GM12874 (cell line): ENCODE measurements around the gene IPPK.

Experiments used
- CTCF ChIP-seq: IDR thresholded peaks from 2 replicates; pipeline ENCODE4 v1.5.1; 2011; ENCODE audit warnings: low read depth, mild to moderate bottlenecking, control low read depth, low read length, moderate library complexity; ENCODE audit not compliant: insufficient read depth

The IPPK gene

DNA sequence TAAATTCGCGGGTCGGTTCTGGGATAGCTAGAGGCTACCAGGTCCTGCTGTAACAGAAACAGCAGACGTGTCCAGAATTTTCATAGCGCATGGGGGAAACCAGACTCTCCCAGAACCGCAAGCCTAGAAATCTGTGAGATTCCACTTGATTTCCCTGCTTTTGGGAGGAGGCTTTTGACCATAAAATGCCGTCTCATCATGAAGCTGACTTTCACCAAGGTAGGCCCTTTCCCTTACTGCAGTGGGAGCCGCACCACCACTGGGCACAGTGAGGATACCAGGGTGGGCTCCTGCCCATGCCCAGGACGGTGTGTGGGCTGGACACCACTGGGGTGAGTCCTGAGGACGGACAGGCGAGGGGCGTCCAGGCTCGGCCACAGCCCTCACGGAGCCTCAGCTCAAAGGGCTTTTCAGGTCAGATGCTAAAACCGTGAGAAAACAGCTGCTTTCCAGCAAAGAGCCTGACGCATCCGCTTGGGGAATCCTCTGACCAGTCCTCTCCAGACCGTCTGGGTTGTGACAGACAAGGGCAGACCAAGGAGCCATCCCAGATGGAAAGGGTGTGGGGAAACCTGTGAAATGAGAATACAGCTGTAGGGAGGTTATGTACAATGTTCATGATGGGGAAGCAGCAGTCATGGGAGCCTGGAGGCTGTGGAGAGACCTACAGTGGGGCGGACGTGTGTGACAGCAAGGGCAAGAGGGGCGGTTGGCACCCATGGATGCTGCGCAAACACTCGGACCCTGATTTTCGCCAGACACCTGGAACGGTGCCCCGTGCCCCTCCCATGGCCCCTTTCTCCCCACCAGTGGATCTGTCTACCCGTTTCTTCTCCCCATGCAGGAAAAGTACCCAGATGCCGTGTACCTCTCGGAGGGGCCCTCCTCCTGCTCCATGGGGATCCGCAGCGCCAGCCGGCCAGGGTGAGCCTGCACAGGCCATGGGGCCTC lies 59.2 kb downstream of the IPPK start:
- TF ChIP-seq CTCF, result no peak

GRCh38 chr9:92608909-92609445 lies 61.0 kb downstream of the IPPK start:
- no peak for TF ChIP-seq CTCF

DNA sequence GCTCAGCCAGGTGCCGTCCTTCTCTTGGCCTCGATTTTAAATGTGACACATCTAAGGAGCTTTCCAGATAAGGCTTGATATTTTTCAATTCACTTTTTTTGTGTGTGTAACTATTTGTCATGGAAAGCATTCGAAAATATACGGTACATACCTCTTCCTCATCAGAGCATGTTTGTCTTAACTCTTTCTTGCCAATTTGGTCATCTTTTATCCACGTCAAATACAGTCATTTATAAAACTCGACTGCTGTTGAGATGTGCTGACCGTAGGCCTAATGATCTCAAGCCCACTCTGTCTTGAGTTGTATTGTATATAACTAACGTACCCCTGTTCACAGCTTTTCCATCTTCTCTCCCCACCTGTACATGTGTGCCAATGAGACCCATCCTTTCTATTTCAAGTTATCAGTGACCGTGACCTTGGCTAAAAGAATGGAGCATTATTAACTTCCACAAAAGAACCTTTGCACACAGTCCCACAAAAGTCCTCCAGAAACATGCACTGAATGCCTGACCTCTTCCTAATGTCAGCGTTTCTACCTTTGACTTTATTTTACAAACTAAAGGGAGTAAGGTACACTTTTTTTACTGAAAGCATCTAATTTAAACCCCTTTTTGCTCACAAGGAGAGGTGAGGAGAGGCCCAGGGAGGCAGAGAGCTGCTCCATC lies 61.6 kb downstream of the IPPK start:
- TF ChIP-seq CTCF, result no peak

GRCh38 chr9:92607773-92608172 lies 62.2 kb downstream of the IPPK start:
- TF ChIP-seq CTCF, result no peak

DNA sequence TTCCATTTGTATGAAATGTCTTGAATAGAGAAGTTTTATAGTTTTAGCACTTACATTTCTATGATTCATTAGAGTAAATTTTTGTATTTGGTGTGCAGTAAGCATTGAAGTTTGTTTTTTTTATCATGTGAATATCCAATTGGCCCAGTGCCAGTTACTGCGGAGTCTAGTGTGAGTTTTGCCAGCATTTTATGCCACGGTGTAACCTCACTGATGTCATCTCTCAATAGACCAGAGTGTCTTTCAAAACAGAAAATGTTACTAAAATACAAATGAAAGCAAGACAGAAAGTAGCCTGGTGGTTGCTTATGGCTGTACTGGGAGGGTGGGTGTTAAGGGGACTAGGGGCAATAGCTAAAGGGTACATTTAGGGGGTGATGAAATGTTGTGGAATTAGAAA lies 62.8 kb downstream of the IPPK start:
- TF ChIP-seq CTCF, result no peak

- TF ChIP-seq CTCF, result no peak
These were observed 64.7 kb downstream of the IPPK start for GRCh38 chr9:92605224-92605623.

- no peak for TF ChIP-seq CTCF
These were observed 65.9 kb downstream of the IPPK start for GRCh38 chr9:92603990-92604389.
